HG03175 (cell line): Measurements from ENCODE around the gene DEF6.

ENCODE experiments used
- ATAC-seq: cut with Tn5 transposase; IDR thresholded peaks from one replicate; pipeline ENCODE4 v1.9.1; 2021; ENCODE audit warnings: mild to moderate bottlenecking, moderate library complexity; ENCODE audit not compliant: unreplicated experiment

The DEF6 gene

GRCh38 chr6:35297601-35298481 lies at the start of gene DEF6:
Gene DEF6, plus strand, starts transcription at chr6:35297818. Its CDS starts 39 bp downstream, at chr6:35297857.
- peak; percentile 81 for ATAC-seq

- ATAC-seq = no peak
Measured at GRCh38 chr6:35248300-35248699, 49.3 kb upstream of the DEF6 start.

- ATAC-seq = no peak
Measured at GRCh38 chr6:35248965-35249364, 48.7 kb upstream of the DEF6 start.

- no peak for ATAC-seq
Measured at GRCh38 chr6:35251949-35252348, 45.7 kb upstream of the DEF6 start.

GRCh38 chr6:35253249-35253648 lies 44.4 kb upstream of the DEF6 start:
- no peak for ATAC-seq

GRCh38 chr6:35258336-35258735 lies 39.3 kb upstream of the DEF6 start:
- ATAC-seq = no peak

- ATAC-seq = peak; percentile 21
Measured at GRCh38 chr6:35258858-35259193, 38.8 kb upstream of the DEF6 start.

- ATAC-seq = peak; percentile 79
Measured at GRCh38 chr6:35259194-35259947, 38.2 kb upstream of the DEF6 start, which contains the start of gene ZNF76. Gene ZNF76, plus strand, starts transcription at chr6:35259735. Its CDS starts 21,417 bp downstream, at chr6:35281152.

GRCh38 chr6:35259948-35260590 lies 37.5 kb upstream of the DEF6 start:
- peak; percentile 22 for ATAC-seq

GRCh38 chr6:35260591-35261570 lies 36.7 kb upstream of the DEF6 start:
- no peak for ATAC-seq

- ATAC-seq = no peak
Measured at GRCh38 chr6:35262596-35262995, 35.0 kb upstream of the DEF6 start.

- no peak for ATAC-seq
Measured at GRCh38 chr6:35264550-35265274, 32.9 kb upstream of the DEF6 start.

- no peak for ATAC-seq
Measured at GRCh38 chr6:35265523-35265922, 32.1 kb upstream of the DEF6 start.

GRCh38 chr6:35267446-35267845 lies 30.2 kb upstream of the DEF6 start:
- no peak for ATAC-seq

GRCh38 chr6:35267897-35268296 lies 29.7 kb upstream of the DEF6 start:
- ATAC-seq = no peak

- no peak for ATAC-seq
Measured at GRCh38 chr6:35272005-35272404, 25.6 kb upstream of the DEF6 start.

- ATAC-seq = no peak
Measured at GRCh38 chr6:35273822-35274559, 23.6 kb upstream of the DEF6 start.

GRCh38 chr6:35275744-35276260 lies 21.8 kb upstream of the DEF6 start:
- ATAC-seq = no peak

- no peak for ATAC-seq
Measured at GRCh38 chr6:35278708-35279107, 18.9 kb upstream of the DEF6 start.
